B cell (primary cell): ENCODE data around the gene PHF21B.

Experiments
- CTCF ChIP-seq: fragments of 200-600 bp; IDR thresholded peaks from one replicate; pipeline ENCODE4 v1.8.0; 2022; ENCODE audit warnings: antibody characterized with exemption, mild to moderate bottlenecking
- EZH2 ChIP-seq: IDR thresholded peaks from 2 replicates; pipeline ENCODE4 v1.6.1; 2012; ENCODE audit warnings: borderline replicate concordance, low read depth, mild to moderate bottlenecking, moderate library complexity, low read length; ENCODE audit not compliant: insufficient read depth, poor library complexity, severe bottlenecking

- no peak for TF ChIP-seq CTCF
- TF ChIP-seq EZH2, result no peak
Measured at GRCh38 chr22:44865193-44866057, 144.4 kb downstream of the PHF21B start.
